GM23338 (cell line): Measurements from ENCODE around the gene ZNF860.

Experiments used
- CREB1 ChIP-seq: fragments of 250-450 bp; sonication (Bioruptor Pico); IDR thresholded peaks from 2 replicates; pipeline ENCODE4 v1.5.0; 2020; ENCODE audit warnings: low read depth, mild to moderate bottlenecking, moderate library complexity
- EZH2 ChIP-seq: fragments of 200-600 bp; sonication (generic); IDR thresholded peaks from one replicate; pipeline ENCODE4 v1.8.0; 2017; ENCODE audit warnings: antibody characterized with exemption, mild to moderate bottlenecking, low read depth; ENCODE audit not compliant: unreplicated experiment
- EZH2phosphoT487 ChIP-seq: fragments of 200-600 bp; sonication (generic); IDR thresholded peaks from one replicate; pipeline ENCODE4 v1.8.1; 2018; ENCODE audit warnings: antibody characterized with exemption; ENCODE audit not compliant: unreplicated experiment
- JUNB ChIP-seq: IDR thresholded peaks from one replicate; pipeline ENCODE4 v1.6.1; 2016; ENCODE audit warnings: antibody characterized with exemption; ENCODE audit not compliant: unreplicated experiment
- NANOG ChIP-seq: IDR thresholded peaks from 2 replicates; pipeline ENCODE4 v1.6.1; 2016; ENCODE audit warnings: antibody characterized with exemption, borderline replicate concordance
- POLR2AphosphoS5 ChIP-seq: IDR thresholded peaks from 2 replicates; pipeline ENCODE4 v1.6.1; 2016; ENCODE audit warnings: antibody characterized with exemption, low read depth
- STAT1 ChIP-seq: IDR thresholded peaks from one replicate; pipeline ENCODE4 v1.6.1; 2016; ENCODE audit warnings: antibody characterized with exemption; ENCODE audit not compliant: unreplicated experiment
- ZNF331 ChIP-seq: fragments of 250-450 bp; sonication (Bioruptor Pico); IDR thresholded peaks from 2 replicates; pipeline ENCODE4 v1.5.0; 2020; ENCODE audit warnings: low read depth, mild to moderate bottlenecking, moderate library complexity
- TF ChIP-seq, protein P1 (sequence below), 2 experiments: fragments of 200-600 bp in 1 of 2; sonication (generic) in 1 of 2; conservative IDR thresholded peaks; 2 replicates each; pipeline versions ENCODE4 v1.5.1 to v1.6.1; 2016 to 2017; ENCODE audit warnings: antibody characterized with exemption in 2 of 2, low read depth in 2 of 2, mild to moderate bottlenecking in 2 of 2, moderate library complexity in 1 of 2
- TF ChIP-seq, protein P2 (sequence below): IDR thresholded peaks from one replicate; pipeline ENCODE4 v1.6.1; 2018; ENCODE audit warnings: antibody characterized with exemption; ENCODE audit not compliant: unreplicated experiment

DNA sequence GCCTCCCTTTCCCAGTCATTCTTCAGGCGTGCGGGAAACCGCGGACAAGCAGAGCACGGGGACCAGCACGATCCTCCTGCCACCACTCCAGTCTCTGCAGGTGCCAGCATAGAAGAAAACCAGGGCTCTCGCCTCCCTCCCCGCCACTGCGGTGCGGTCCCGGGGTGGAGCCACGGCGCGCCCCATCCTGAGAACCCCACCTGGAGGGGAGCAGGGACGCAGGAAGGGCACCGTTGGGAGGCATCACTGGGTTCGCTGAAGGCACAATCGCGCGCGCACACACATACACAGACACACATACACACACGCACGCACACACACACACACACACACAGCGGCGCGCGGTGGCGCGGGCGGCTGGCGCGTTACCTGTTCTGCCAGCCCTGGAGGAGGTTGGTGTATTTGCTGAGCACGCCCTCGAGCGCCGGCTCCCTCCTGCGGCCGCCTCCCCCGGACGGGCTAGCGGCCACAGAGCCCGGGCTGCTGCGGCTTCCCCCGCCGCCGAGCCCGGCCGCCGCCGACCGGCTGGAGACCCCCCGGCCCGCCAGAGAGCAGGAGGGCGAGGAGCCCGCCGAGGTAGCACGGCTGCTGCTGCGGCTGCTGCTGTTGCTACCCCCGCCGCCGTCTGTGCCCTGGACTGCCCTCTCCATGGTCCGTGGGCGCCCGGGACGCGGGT, 882 bp upstream of the ZNF860 start:
- TF ChIP-seq JUNB (no peak), EZH2 (no peak), POLR2AphosphoS5 (no peak; the same call in none of the 2 replicates), EZH2phosphoT487 (no peak), CREB1 (CRISPR knock-in tag) (peak; percentile 12; the same call in 1 of the 2 replicates), STAT1 (no peak), ZNF331 (CRISPR knock-in tag) (no peak), NANOG (no peak)
- TF ChIP-seq, protein P1, sequence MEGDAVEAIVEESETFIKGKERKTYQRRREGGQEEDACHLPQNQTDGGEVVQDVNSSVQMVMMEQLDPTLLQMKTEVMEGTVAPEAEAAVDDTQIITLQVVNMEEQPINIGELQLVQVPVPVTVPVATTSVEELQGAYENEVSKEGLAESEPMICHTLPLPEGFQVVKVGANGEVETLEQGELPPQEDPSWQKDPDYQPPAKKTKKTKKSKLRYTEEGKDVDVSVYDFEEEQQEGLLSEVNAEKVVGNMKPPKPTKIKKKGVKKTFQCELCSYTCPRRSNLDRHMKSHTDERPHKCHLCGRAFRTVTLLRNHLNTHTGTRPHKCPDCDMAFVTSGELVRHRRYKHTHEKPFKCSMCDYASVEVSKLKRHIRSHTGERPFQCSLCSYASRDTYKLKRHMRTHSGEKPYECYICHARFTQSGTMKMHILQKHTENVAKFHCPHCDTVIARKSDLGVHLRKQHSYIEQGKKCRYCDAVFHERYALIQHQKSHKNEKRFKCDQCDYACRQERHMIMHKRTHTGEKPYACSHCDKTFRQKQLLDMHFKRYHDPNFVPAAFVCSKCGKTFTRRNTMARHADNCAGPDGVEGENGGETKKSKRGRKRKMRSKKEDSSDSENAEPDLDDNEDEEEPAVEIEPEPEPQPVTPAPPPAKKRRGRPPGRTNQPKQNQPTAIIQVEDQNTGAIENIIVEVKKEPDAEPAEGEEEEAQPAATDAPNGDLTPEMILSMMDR (conservative IDR thresholded peaks at IDR 0.05; ENCODE audit: low read depth in 2 of 2), result peak in 1 of 2 experiments; percentile 18; a peak in 2 of 4 replicates
- TF ChIP-seq, protein P2, sequence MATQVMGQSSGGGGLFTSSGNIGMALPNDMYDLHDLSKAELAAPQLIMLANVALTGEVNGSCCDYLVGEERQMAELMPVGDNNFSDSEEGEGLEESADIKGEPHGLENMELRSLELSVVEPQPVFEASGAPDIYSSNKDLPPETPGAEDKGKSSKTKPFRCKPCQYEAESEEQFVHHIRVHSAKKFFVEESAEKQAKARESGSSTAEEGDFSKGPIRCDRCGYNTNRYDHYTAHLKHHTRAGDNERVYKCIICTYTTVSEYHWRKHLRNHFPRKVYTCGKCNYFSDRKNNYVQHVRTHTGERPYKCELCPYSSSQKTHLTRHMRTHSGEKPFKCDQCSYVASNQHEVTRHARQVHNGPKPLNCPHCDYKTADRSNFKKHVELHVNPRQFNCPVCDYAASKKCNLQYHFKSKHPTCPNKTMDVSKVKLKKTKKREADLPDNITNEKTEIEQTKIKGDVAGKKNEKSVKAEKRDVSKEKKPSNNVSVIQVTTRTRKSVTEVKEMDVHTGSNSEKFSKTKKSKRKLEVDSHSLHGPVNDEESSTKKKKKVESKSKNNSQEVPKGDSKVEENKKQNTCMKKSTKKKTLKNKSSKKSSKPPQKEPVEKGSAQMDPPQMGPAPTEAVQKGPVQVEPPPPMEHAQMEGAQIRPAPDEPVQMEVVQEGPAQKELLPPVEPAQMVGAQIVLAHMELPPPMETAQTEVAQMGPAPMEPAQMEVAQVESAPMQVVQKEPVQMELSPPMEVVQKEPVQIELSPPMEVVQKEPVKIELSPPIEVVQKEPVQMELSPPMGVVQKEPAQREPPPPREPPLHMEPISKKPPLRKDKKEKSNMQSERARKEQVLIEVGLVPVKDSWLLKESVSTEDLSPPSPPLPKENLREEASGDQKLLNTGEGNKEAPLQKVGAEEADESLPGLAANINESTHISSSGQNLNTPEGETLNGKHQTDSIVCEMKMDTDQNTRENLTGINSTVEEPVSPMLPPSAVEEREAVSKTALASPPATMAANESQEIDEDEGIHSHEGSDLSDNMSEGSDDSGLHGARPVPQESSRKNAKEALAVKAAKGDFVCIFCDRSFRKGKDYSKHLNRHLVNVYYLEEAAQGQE, result no peak
